Measurements from ENCODE around the gene CLDN3.
"Not testable (repeated sequence)": the region's sequence is repeated elsewhere in the genome, so short reads cannot be mapped to it uniquely, and the experiment has no call there.

Gene CLDN3

DNA sequence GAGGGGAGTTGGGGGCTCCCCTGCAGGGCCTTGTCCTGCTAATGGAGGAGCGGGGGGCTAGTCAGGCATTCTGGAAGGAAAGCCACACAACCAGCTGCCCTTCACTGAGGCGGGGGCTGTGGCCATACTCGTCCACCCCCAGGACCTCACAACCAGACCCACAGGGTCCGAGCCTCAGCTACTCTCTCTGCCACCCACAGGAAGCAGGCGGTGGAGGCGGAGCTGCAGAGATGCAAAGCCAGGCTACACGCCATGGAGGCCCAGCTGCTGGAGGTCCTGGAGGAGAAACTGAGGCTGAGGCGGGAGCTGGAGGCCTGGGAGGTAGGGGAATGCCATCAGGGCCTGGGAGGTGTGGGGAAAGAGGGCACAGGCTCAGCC, 34.6 kb downstream of the CLDN3 start:
- H3K4me3 Mint-ChIP-seq, result no peak overlapping the region
- H3K4me1 Mint-ChIP-seq, result peaks cover 24% of the 10 kb centered on the region
- no peaks in the 10 kb centered on the region for H3K9me3 Mint-ChIP-seq
- peaks cover 3% of the 10 kb centered on the region for H3K36me3 Mint-ChIP-seq
- H3K27ac Mint-ChIP-seq, result no peak overlapping the region
- H3K27me3 Mint-ChIP-seq, result no peaks in the 10 kb centered on the region
- CTCF ChIA-PET, result interaction anchor here (0.8 to 6.0 kb wide), 15 partner anchors 9 to 412 kb away, joined by 3 to 87 read pairs (median 5); partner anchors contain the start of gene MLXIPL
- DNase-seq, result no peak

DNA sequence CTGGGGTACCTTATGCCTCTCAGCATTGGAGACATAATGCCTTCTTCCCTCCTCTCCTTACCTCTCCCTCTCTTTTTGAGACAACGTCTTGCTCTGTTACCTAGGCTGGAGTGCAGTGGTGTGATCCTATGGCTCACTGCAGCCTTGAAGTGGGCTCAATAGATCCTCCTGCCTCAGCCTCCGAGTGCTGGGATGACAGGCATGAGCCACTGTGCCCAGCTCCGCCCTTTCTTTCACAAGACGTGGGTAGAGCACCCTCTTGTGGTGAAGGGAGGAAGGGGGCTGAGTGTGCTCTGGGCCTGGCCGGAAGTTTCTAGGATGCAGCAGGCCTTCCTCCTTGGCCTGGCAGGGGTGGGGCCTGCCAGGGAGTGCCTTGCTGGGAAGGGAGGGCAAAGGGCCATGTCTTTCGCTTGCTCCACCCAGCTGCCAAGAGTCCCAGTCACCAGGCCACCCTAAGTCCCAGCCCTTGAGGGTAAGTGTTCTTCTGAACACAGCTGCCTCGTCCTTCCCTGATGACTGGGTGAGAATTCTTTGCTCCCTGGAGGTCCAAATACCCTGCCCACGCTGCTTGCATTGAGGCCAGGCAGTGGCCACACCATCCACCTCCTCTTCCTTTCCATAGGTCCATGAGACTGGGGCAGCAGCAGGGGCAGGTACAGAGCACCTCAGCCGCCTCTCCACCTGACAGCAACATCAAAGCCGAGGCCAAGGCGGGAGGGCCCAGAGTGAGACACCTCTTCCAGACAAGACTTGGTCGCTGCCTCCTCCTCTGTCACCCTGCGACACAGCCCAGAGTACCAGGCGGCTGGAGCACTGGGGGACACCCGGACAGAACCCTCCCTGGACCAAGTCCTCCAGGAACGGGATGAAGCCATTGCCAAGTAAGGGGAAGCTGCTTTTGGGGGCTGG, 35.2 kb downstream of the CLDN3 start:
- Mint-ChIP-seq H3K27ac (peak overlapping the region; percentile 69), H3K4me1 (peaks cover 24% of the 10 kb centered on the region), H3K4me3 (no peak overlapping the region), H3K9me3 (no peaks in the 10 kb centered on the region), H3K27me3 (no peaks in the 10 kb centered on the region), H3K36me3 (peaks cover 3% of the 10 kb centered on the region)
- CTCF ChIA-PET, result interaction anchor here (0.6 to 6.0 kb wide), 21 partner anchors 9 to 411 kb away, joined by 3 to 87 read pairs (median 4); partner anchors contain the start of gene MLXIPL
- DNase-seq, result peak; percentile 87

DNA sequence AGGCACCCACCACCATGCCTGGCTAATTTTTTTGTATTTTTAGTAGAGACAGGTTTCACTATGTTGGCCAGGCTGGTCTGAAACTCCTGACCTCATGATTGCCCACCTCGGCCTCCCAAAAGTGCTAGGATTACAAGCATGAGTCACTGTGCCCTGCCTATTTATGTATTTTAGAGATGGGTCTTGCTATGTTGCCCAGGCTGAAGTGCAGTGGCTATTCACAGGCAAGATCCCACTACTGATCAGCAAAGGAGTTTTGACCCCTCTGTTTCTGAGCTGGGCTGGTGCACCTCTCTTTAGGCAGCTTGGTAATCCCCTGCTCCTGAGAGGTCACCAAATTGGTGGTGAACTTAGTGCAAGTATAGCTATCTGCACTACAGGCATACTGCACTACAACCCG, 37.7 kb downstream of the CLDN3 start:
- peaks cover 6% of the 10 kb centered on the region for H3K27me3 Mint-ChIP-seq
- CTCF ChIA-PET, result interaction anchor here (0.8 to 6.0 kb wide), 4 partner anchors 12 to 125 kb away, joined by 3 to 87 read pairs (median 6); partner anchors contain the start of gene STX1A
- peaks cover 3% of the 10 kb centered on the region for H3K36me3 Mint-ChIP-seq
- peaks cover 15% of the 10 kb centered on the region for H3K4me1 Mint-ChIP-seq
- no peaks in the 10 kb centered on the region for H3K9me3 Mint-ChIP-seq
- H3K4me3 Mint-ChIP-seq, result no peak overlapping the region
- no peak for DNase-seq
- H3K27ac Mint-ChIP-seq, result no peak overlapping the region

DNA sequence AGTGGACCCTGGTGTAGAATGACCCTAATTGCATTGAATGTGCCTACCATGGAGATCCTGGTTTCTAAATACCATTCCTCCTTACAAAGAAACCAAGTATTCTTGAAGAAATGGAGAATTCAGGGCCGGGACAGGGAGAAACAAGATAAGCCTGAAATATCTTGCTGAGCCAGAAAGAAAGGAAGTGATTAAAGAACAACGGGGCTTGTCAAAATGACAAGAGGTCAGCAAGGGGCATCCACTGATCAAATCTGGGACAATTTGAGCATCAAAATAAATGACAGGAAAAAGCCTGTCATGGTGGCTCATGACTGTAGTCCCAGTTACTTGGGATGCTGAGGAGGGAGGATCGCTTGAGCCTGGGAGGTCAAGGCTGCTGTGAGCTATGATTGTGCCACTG, 39.6 kb downstream of the CLDN3 start:
- CTCF ChIA-PET, result no interaction called here
- no peak overlapping the region for H3K4me3 Mint-ChIP-seq

DNA sequence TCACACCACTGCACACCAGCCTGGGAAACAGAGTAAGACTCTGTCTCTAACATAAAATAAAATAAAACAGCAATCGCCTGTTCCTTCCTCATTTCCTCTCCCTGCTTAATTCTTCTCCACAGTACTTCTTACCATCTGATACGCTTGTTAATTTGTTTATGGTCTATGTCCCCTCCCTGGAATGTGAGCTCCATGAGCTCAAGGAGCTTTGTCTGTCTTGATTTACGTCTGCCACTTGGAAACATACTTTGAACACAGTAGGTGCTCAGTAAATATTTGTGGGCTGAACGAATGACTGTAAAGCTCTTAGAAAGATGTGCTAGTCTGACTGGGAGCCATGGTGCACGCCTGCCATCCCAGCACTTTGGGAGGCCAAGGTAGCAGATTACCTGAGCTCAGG, 41.5 kb downstream of the CLDN3 start:
- Mint-ChIP-seq H3K4me1 (no peaks in the 10 kb centered on the region), H3K27me3 (peaks cover 15% of the 10 kb centered on the region), H3K4me3 (no peak overlapping the region), H3K36me3 (no peaks in the 10 kb centered on the region), H3K9me3 (no peaks in the 10 kb centered on the region), H3K27ac (no peak overlapping the region)
- no peak for DNase-seq
- CTCF ChIA-PET, result interaction anchor here (1.2 to 1.9 kb wide), 2 partner anchors 100 to 122 kb away, joined by 3 to 12 read pairs; no protein-coding TSS in a partner anchor

More for the DNA sequence above, 39.6 kb downstream of the CLDN3 start:
- H3K27ac Mint-ChIP-seq, result no peak overlapping the region
- H3K9me3 Mint-ChIP-seq, result no peaks in the 10 kb centered on the region
- H3K36me3 Mint-ChIP-seq, result no peaks in the 10 kb centered on the region
- no peak for DNase-seq
- H3K27me3 Mint-ChIP-seq, result peaks cover 10% of the 10 kb centered on the region
- H3K4me1 Mint-ChIP-seq, result peaks cover 8% of the 10 kb centered on the region

DNA sequence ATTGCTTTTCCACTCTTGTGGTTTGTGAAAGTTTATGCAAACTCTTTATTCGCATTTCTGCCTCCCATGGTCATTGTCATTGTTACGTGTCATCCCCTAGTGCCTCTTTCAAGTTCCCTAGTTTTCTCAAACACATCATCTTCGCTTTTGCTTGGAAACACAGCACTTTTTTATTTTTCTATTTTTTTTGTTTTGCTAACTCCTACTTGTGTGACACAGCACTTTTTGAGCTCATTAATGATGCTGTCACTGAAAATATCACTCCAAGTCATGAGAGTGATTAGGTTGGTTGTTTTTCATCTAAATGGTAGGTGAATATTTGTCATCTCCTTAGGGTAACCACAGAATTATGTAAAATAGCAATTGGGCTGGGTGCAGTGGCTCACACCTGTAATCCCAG, 42.1 kb downstream of the CLDN3 start:
- Mint-ChIP-seq H3K4me3 (no peak overlapping the region), H3K9me3 (no peaks in the 10 kb centered on the region), H3K27me3 (peaks cover 18% of the 10 kb centered on the region), H3K4me1 (no peaks in the 10 kb centered on the region), H3K27ac (no peak overlapping the region), H3K36me3 (no peaks in the 10 kb centered on the region)
- DNase-seq, result no peak
- CTCF ChIA-PET, result interaction anchor here (1.2 to 1.9 kb wide), 2 partner anchors 99 to 121 kb away, joined by 3 to 12 read pairs; no protein-coding TSS in a partner anchor

DNA sequence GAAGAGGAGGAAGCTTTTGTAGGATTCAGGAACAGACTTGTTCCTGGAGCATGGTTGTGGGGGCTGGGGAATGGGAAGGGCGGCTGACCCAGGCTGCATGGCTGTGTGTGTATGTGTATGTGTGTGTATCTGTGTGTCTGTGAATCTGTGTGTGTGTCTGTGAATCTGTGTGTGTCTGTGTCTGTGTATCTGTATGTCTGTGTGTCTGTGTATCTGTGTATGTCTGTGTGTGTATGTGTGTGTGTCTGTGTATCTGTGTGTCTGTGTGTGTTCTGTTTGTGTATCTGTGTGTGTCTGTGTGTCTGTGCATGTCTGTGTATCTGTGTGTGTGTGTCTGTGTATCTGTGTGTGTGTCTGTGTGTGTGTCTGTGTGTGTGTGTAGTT, 44.0 kb downstream of the CLDN3 start:
- no peaks in the 10 kb centered on the region for H3K36me3 Mint-ChIP-seq
- no peak overlapping the region for H3K27ac Mint-ChIP-seq
- no peaks in the 10 kb centered on the region for H3K4me1 Mint-ChIP-seq
- CTCF ChIA-PET, result interaction anchor here (0.8 to 3.7 kb wide), 10 partner anchors 9 to 141 kb away, joined by 3 to 61 read pairs (median 4); no protein-coding TSS in a partner anchor
- peaks cover 36% of the 10 kb centered on the region for H3K27me3 Mint-ChIP-seq
- H3K4me3 Mint-ChIP-seq, result no peak overlapping the region
- no peaks in the 10 kb centered on the region for H3K9me3 Mint-ChIP-seq
- DNase-seq, result no peak

DNA sequence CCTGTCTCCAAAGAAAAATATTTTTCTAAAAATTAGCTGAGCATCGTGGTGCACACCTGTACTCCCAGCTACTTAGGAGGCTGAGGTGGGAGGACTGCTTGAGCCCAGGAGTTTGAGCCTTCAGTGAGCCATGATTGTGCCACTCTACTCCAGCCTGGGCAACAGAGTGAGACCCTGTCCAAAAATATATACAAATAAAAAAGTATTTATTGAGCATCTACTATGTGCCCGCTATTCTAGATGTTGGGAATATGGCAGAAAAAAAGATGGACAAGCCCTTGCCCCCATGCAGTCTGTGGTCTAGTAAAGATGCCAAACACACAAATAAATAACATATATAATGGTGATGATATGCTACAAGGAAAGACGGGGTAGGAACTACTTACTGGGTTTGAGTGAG, 46.3 kb downstream of the CLDN3 start:
- Mint-ChIP-seq H3K27ac (no peak overlapping the region), H3K4me3 (no peak overlapping the region), H3K9me3 (no peaks in the 10 kb centered on the region), H3K36me3 (no peaks in the 10 kb centered on the region), H3K4me1 (peaks cover 4% of the 10 kb centered on the region), H3K27me3 (peaks cover 50% of the 10 kb centered on the region)
- DNase-seq, result no peak
- CTCF ChIA-PET, result interaction anchor here (3.0 to 3.7 kb wide), 2 partner anchors 114 to 118 kb away, joined by 18 to 61 read pairs; no protein-coding TSS in a partner anchor

DNA sequence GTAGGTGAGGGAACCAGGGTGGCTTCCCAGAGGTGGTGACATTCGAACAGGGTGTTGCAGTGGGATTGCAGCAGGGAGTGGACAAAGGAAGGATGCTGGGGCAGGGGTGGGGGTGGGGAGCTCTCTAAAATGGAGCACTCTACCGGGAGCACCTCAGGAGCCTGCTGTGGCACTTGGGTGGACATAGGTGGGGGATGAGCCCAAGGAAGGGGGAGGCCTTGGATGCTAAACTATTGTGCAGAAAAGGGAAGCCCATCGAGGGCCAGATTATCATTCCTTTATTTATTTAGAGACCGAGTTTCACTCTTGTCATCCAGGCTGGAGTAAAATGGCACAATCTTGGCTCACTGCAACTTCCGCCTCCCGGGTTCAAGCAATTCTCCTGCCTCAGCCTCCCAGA, 47.3 kb downstream of the CLDN3 start:
- peaks cover 13% of the 10 kb centered on the region for H3K4me1 Mint-ChIP-seq
- CTCF ChIA-PET, result interaction anchor here (0.8 to 2.1 kb wide), 2 partner anchors 13 to 116 kb away, joined by 3 to 7 read pairs; no protein-coding TSS in a partner anchor
- DNase-seq, result no peak
- no peaks in the 10 kb centered on the region for H3K36me3 Mint-ChIP-seq
- no peak overlapping the region for H3K27ac Mint-ChIP-seq
- no peaks in the 10 kb centered on the region for H3K9me3 Mint-ChIP-seq
- peaks cover 58% of the 10 kb centered on the region for H3K27me3 Mint-ChIP-seq
- H3K4me3 Mint-ChIP-seq, result no peak overlapping the region

DNA sequence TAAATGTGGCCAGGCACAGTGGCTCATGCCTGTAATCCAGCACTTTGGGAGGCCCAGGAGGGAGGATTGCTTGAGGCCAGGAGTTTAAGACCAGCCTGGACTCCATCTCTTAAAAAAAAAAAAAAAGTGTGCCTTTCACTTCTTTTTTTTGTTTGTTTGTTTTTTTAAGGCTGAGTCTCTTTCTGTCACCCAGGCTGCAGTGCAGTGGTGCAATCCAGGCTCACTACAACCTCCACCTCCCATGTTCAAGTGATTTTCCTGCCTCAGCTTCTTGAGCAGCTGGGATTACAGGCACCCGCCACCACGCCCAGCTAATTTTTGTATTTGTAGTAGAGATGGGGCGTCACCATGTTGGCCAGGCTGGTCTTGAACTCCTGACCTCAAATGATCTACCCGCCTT, 47.9 kb downstream of the CLDN3 start:
- H3K36me3 Mint-ChIP-seq, H3K4me3 Mint-ChIP-seq, DNase-seq, H3K9me3 Mint-ChIP-seq, H3K27ac Mint-ChIP-seq: not testable (repeated sequence)
- H3K27me3 Mint-ChIP-seq, result peaks cover 63% of the 10 kb centered on the region
- H3K4me1 Mint-ChIP-seq, result peaks cover 19% of the 10 kb centered on the region
- CTCF ChIA-PET, result interaction anchor here (2.1 kb wide), 1 partner anchor 116 kb away, joined by 7 read pairs; no protein-coding TSS in a partner anchor

DNA sequence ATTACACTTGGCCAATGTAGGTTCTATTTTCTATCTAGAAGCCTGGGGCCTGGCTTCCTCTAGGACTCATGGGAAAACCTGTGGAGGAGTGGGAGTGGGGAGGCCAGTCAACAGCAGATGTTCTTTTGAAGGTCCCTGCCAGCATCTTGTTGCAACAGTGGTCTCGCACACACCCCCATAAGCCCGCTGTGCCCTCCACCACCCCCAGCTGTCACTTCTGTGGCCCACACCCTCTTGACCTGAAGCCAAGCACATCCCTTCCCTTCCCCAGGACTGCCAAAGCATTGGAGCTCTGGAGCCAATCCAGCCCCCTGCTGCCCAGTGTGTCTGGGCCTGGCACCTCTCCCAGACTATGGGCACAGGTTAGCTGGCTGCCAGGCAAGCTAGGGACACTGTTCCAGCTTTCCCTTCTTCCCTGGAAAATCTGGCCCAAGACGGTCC, 48.7 kb downstream of the CLDN3 start:
- Mint-ChIP-seq H3K36me3 (peaks cover 3% of the 10 kb centered on the region), H3K9me3 (no peaks in the 10 kb centered on the region), H3K4me3 (no peak overlapping the region), H3K27me3 (peaks cover 65% of the 10 kb centered on the region), H3K4me1 (peaks cover 25% of the 10 kb centered on the region), H3K27ac (no peak overlapping the region)
- CTCF ChIA-PET, result interaction anchor here (2.1 kb wide), 1 partner anchor 115 kb away, joined by 7 read pairs; no protein-coding TSS in a partner anchor
- no peak for DNase-seq

DNA sequence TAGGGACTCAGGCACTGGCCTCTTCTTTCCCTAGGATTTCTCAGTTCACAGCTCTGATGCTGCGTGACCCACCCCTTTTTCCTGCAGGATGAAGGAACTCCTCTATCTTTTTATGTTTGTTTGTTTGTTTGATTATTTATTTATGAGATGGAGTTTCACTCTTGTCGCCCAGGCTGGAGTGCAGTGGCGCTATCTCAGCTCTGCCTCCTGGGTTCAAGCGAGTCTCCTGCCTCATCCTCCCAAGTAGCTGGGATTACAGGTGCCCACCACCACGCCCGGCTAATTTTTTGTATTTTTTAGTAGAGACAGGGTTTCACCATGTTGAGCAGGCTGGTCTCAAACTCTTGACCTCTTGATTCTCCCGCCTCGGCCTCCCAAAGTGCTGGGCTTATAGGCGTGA, 49.6 kb downstream of the CLDN3 start:
- Mint-ChIP-seq H3K4me3 (peak overlapping the region; percentile 76), H3K27me3 (peaks cover 75% of the 10 kb centered on the region), H3K4me1 (peaks cover 33% of the 10 kb centered on the region)
- H3K27ac Mint-ChIP-seq, DNase-seq, H3K36me3 Mint-ChIP-seq, H3K9me3 Mint-ChIP-seq: not testable (repeated sequence)
- CTCF ChIA-PET, result interaction anchor here (0.6 to 1.5 kb wide), 2 partner anchors 12 to 119 kb away, joined by 3 read pairs; no protein-coding TSS in a partner anchor

DNA sequence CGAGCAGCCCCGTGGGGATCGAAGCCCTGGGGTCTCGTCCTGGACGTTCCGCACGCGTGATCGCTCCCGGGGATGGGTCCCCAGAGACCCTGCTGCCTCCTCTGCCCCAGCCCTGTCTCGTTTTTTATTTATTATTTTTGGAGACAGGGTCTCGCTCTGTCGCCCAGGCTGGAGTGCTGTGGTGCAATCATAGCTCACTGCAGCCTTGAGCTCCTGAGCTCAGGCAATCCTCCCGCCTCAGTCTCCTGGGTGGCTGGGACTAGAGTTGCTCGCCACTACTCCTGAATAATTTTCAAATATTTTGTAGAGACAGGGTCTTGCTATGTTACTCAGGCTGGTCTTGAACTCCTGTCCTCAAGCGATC, 50.3 kb downstream of the CLDN3 start:
- Mint-ChIP-seq H3K27ac (no peak overlapping the region), H3K9me3 (no peaks in the 10 kb centered on the region), H3K4me3 (peak overlapping the region; percentile 76), H3K27me3 (peaks cover 75% of the 10 kb centered on the region), H3K4me1 (peaks cover 33% of the 10 kb centered on the region), H3K36me3 (peaks cover 3% of the 10 kb centered on the region)
- CTCF ChIA-PET, result interaction anchor here (0.6 to 1.5 kb wide), 2 partner anchors 12 to 120 kb away, joined by 3 read pairs; no protein-coding TSS in a partner anchor
- DNase-seq, result no peak

Measured in activated naive CD4-positive, alpha-beta T cell treated with anti-CD3 and anti-CD28 coated beads, Interleukin-2, amount 10 ng/mL, durations not matched to agents 7 days and 5 days (primary cell).